Transverse colon (tissue), 4 donors: ENCODE results near the gene MYL2.

Experiments
- EP300 ChIP-seq: sonication (generic); formaldehyde crosslinking; IDR thresholded peaks from one replicate; pipeline ENCODE4 v1.6.1; 2017; ENCODE audit warnings: antibody characterized with exemption, low read depth
- POLR2AphosphoS5 ChIP-seq, 3 donors: sonication (generic); formaldehyde crosslinking; IDR thresholded peaks; one replicate each; pipeline ENCODE4 v1.6.1; 2016; ENCODE audit warnings: antibody characterized with exemption in 3 of 3
- TF ChIP-seq, protein P1 (sequence below), 5 experiments: fragments of 200-600 bp in 3 of 5; fragments of 450-650 bp in 2 of 5; sonication (generic) in 3 of 5; IDR thresholded peaks; 1 replicate in 2 of 5; 2 replicates in 3 of 5; pipeline ENCODE4 v1.5.1; 2016 to 2017; ENCODE audit warnings: antibody characterized with exemption in 5 of 5, inconsistent platforms in 3 of 5, mild to moderate bottlenecking in 2 of 5, moderate library complexity in 1 of 5

DNA sequence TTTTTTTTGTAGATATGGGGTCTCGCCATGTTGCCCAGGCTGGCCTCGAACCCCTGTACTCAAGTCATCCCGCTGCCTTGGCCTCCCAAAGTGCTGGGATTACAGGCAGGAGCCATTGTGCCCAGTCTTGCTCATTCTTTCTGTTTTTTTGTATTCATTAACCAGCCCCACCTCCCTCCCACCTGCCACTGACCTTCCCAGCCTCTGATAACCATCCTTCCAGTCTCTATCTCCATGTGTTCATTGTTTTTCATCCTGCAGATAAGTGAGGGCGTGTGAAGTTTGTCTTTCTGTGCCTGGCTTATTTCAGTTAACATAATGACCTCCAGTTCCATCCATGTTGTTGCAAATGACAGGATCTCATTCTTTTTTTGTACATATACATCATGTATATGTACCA lies 19.0 kb downstream of the MYL2 start:
- TF ChIP-seq, protein P1, sequence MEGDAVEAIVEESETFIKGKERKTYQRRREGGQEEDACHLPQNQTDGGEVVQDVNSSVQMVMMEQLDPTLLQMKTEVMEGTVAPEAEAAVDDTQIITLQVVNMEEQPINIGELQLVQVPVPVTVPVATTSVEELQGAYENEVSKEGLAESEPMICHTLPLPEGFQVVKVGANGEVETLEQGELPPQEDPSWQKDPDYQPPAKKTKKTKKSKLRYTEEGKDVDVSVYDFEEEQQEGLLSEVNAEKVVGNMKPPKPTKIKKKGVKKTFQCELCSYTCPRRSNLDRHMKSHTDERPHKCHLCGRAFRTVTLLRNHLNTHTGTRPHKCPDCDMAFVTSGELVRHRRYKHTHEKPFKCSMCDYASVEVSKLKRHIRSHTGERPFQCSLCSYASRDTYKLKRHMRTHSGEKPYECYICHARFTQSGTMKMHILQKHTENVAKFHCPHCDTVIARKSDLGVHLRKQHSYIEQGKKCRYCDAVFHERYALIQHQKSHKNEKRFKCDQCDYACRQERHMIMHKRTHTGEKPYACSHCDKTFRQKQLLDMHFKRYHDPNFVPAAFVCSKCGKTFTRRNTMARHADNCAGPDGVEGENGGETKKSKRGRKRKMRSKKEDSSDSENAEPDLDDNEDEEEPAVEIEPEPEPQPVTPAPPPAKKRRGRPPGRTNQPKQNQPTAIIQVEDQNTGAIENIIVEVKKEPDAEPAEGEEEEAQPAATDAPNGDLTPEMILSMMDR (IDR thresholded peaks at IDR 0.05), result no peak
- TF ChIP-seq EP300, result no peak
- no peak for TF ChIP-seq POLR2AphosphoS5 (IDR thresholded peaks at IDR 0.05)
